Measurements from ENCODE around the gene PMEPA1.

Gene PMEPA1

GRCh38 chr20:57620274-57620990 is 89.4 kb downstream of the PMEPA1 start, which contains the start of gene ZBP1:
Gene ZBP1 (minus strand): TSS chr20:57620426. CDS start chr20:57620295, 131 bp downstream.
- DNase-seq, result peak; percentile 64

- peak; percentile 80 for DNase-seq
Measured at GRCh38 chr20:57619051-57619831, 90.6 kb downstream of the PMEPA1 start.

GRCh38 chr20:57618764-57619050 is 91.1 kb downstream of the PMEPA1 start:
- DNase-seq, result no peak

GRCh38 chr20:57618091-57618763 is 91.6 kb downstream of the PMEPA1 start:
- DNase-seq, result peak; percentile 30

- DNase-seq, result no peak
Measured at GRCh38 chr20:57617079-57617795, 92.6 kb downstream of the PMEPA1 start.

- DNase-seq, result no peak
Measured at GRCh38 chr20:57616143-57616951, 93.5 kb downstream of the PMEPA1 start.

- no peak for DNase-seq
Measured at GRCh38 chr20:57615445-57615811, 94.4 kb downstream of the PMEPA1 start.

GRCh38 chr20:57614490-57615444 is 95.0 kb downstream of the PMEPA1 start:
- no peak for DNase-seq

- no peak for DNase-seq
Measured at GRCh38 chr20:57613481-57613921, 96.3 kb downstream of the PMEPA1 start.

- DNase-seq, result no peak
Measured at GRCh38 chr20:57612916-57613315, 96.9 kb downstream of the PMEPA1 start.

- no peak for DNase-seq
Measured at GRCh38 chr20:57612436-57612835, 97.4 kb downstream of the PMEPA1 start.

- DNase-seq, result no peak
Measured at GRCh38 chr20:57611586-57612311, 98.1 kb downstream of the PMEPA1 start.

GRCh38 chr20:57610261-57610952 is 99.4 kb downstream of the PMEPA1 start:
- DNase-seq, result no peak

- DNase-seq, result no peak
Measured at GRCh38 chr20:57609842-57610167, 100.0 kb downstream of the PMEPA1 start.

GRCh38 chr20:57609086-57609841 is 100.6 kb downstream of the PMEPA1 start:
- no peak for DNase-seq

- DNase-seq, result no peak
Measured at GRCh38 chr20:57608516-57608915, 101.3 kb downstream of the PMEPA1 start.

- no peak for DNase-seq
Measured at GRCh38 chr20:57605878-57606277, 103.9 kb downstream of the PMEPA1 start.

GRCh38 chr20:57605045-57605444 is 104.8 kb downstream of the PMEPA1 start:
- DNase-seq, result peak; percentile 17

GRCh38 chr20:57603120-57603519 is 106.7 kb downstream of the PMEPA1 start:
- DNase-seq, result no peak
